Measurements from ENCODE around the gene USHBP1. TPM values are rescaled to one million over a fixed set of nuclear protein-coding genes. Genes with fewer than 3 reads are reported as not detected.

USHBP1 gene
- total and polyA plus RNA-seq, 9 donors, result 1.1 to 8.9 (median 2.0) TPM

DNA sequence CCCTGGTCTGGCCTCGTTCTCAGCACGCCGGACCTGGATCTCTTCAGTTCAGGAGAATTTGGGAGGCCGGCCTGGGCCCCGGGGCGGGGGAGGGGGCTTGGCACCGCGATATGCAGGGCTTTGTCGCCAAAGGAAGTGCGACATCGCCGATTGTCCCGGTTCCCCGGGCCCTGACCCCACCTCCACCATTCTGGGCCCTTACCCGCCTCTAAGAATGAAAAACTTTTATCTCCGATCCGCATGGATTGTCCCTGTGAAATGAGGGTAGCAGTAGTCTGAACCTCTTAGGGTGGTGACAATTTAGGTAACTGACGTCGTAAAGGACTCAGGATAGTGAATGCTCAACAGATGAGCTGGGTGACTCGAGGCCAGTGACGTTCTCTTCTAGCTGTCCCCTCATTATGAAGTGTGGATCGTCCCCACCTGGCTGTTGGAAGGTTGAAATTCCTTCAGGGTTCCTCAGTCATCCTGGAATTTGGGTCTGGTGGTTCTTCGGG lies 45.5 kb upstream of the USHBP1 start:
- TF ChIP-seq, protein P1, sequence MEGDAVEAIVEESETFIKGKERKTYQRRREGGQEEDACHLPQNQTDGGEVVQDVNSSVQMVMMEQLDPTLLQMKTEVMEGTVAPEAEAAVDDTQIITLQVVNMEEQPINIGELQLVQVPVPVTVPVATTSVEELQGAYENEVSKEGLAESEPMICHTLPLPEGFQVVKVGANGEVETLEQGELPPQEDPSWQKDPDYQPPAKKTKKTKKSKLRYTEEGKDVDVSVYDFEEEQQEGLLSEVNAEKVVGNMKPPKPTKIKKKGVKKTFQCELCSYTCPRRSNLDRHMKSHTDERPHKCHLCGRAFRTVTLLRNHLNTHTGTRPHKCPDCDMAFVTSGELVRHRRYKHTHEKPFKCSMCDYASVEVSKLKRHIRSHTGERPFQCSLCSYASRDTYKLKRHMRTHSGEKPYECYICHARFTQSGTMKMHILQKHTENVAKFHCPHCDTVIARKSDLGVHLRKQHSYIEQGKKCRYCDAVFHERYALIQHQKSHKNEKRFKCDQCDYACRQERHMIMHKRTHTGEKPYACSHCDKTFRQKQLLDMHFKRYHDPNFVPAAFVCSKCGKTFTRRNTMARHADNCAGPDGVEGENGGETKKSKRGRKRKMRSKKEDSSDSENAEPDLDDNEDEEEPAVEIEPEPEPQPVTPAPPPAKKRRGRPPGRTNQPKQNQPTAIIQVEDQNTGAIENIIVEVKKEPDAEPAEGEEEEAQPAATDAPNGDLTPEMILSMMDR (IDR thresholded peaks at IDR 0.05), result no peak
- TF ChIP-seq EP300 (IDR thresholded peaks at IDR 0.05), result no peak
- peaks cover 2% of the 10 kb centered on the region for H3K4me1 ChIP-seq (ENCODE audit: insufficient read depth)
- intact Hi-C loops (cut with DNase I), result no loop called here
- no peaks in the 10 kb centered on the region for H3K9me3 ChIP-seq
- H3K4me3 ChIP-seq, result peak overlapping the region; percentile 86
- DNase-seq, result no peak
- no peak overlapping the region for H3K27ac ChIP-seq
- H3K36me3 ChIP-seq, result no peaks in the 10 kb centered on the region
- H3K27me3 ChIP-seq, result no peaks in the 10 kb centered on the region
- 4 to 6% (median 5%) methylated on average over 23 of the region's 23 CpGs for WGBS, 3 donors

DNA sequence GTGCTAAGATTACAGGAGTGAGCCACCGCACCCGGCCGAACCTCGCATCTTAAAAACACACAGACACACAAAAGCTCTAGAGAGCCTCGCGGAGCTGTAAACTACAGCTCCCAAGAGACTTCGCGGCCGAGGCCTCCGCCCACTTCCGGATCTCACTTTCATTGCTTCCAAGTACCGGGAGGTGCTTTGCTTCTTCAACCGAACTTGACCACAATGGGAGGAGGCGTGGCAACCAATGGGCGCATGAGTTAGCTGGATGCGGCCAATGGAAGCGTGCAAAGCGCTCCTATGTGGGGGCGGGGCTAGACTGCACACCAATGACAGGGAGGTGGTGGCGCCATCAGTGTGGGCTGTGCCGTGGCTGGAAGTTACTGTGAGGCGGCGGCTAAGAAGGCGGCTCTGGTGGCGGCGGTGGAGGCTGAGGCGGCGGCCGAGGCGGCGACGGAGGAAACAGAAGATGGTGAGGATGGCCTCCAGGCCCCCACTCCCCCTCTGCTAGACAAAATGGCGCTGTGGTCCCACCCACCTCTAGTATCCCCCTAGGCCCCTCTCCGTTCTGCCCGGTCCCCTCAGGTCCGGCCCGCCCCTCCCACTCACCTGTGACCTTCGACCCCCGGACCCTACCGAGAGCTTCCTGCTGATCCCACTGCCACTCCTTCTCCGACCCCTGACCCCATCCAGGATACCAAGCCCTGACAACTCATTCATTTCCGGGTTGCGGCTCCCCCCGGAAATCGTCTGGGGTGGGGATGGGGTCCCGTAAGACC lies 44.8 kb upstream of the USHBP1 start, which contains the start of gene DDA1:
Gene DDA1, plus strand, starts transcription at position 366 of the 767 bp plus-strand sequence. Its CDS starts 92 bp downstream, at position 458.
- Histone ChIP-seq H3K9me3 (no peaks in the 10 kb centered on the region), H3K36me3 (no peaks in the 10 kb centered on the region), H3K27ac (no peak within 1 kb of the TSS), H3K4me1 (ENCODE audit: insufficient read depth) (peaks cover 2% of the 10 kb centered on the region), H3K4me3 (peak within 1 kb of the TSS; percentile 86), H3K27me3 (no peaks in the 10 kb centered on the region)
- TF ChIP-seq POLR2A (IDR thresholded peaks at IDR 0.05), result peak; percentile 63
- TF ChIP-seq, protein P1 (IDR thresholded peaks at IDR 0.05), result no peak
- TF ChIP-seq EP300 (IDR thresholded peaks at IDR 0.05), result no peak
- WGBS, 3 donors, result 0 to 1% (median 0%) methylated on average over 45 to 46 of the region's 46 CpGs
- DNase-seq, result peak; percentile 97 to 100 (median 98)
- intact Hi-C loops (cut with DNase I), result no loop called here

DNA sequence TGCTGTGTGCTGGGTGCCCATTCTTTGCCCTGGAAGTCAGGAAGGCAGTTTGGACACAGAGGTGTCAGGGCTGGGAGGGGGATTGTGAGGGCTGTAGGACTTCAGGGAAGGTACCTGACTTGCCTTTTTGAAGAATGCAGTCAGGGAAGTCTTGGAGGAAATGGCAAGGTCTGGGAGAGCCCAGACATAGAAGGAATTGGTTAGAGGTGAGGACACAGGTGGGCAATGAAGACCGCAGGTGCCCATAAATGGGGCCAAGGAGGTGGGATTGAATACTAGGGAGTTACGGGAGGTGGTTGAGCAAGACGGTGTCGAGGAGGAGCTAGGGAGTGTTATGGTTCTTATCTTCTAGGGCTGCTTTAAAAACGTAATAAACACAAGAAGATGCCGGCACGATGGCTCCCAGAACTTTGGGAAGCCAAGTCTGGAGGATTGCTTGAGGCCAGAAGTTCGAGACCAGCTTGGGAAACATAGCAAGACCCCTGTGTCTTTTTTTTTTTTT lies 43.4 kb upstream of the USHBP1 start:
- TF ChIP-seq EP300 (IDR thresholded peaks at IDR 0.05), result no peak
- TF ChIP-seq, protein P1 (IDR thresholded peaks at IDR 0.05), result no peak
- TF ChIP-seq POLR2A (IDR thresholded peaks at IDR 0.05), result no peak
- no peak overlapping the region for H3K27ac ChIP-seq
- no peak overlapping the region for H3K4me3 ChIP-seq
- intact Hi-C loops (cut with DNase I), result no loop called here
- H3K9me3 ChIP-seq, result no peaks in the 10 kb centered on the region
- no peaks in the 10 kb centered on the region for H3K27me3 ChIP-seq
- H3K4me1 ChIP-seq (ENCODE audit: insufficient read depth), result peaks cover 5% of the 10 kb centered on the region
- H3K36me3 ChIP-seq, result no peaks in the 10 kb centered on the region
- no peak for DNase-seq
- 73 to 75% (median 73%) methylated on average over 8 of the region's 8 CpGs for WGBS, 3 donors

DNA sequence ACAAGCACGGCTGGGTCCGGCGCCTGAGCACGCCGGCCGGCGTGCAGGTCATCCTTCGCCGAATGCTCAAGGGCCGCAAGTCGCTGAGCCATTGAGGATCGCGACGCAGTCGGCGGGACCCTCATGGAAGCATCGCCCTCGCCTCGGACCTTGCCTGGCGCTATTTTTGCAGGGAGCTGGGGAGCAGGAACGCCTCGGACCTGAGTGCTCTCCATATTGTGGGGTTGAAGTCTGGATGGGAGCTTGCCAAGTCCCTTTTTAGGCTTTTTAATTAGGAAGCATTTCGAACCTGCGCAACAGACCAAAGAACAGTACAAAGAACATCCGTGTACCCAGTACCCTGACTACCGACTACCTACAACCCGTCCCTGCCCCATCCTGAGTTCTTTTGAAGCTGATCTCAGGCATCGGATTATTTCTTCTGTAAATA lies 41.8 kb upstream of the USHBP1 start:
- Histone ChIP-seq H3K27ac (peak overlapping the region; percentile 41 to 73), H3K27me3 (no peaks in the 10 kb centered on the region), H3K9me3 (no peaks in the 10 kb centered on the region), H3K4me3 (peak overlapping the region; percentile 61), H3K4me1 (ENCODE audit: insufficient read depth) (peaks cover 9% of the 10 kb centered on the region), H3K36me3 (no peaks in the 10 kb centered on the region)
- WGBS, 3 donors, result 4 to 7% (median 4%) methylated on average over 26 to 28 of the region's 28 CpGs
- DNase-seq, result no peak
- no peak for TF ChIP-seq POLR2A (IDR thresholded peaks at IDR 0.05)
- TF ChIP-seq, protein P1 (IDR thresholded peaks at IDR 0.05), result no peak
- TF ChIP-seq EP300 (IDR thresholded peaks at IDR 0.05), result no peak
- intact Hi-C loops (cut with DNase I), result no loop called here
